NCI-H526 (cell line): ENCODE measurements around the gene RASSF4.

ENCODE experiments used
- DNase-seq, 2 experiments: peaks; one replicate each; lab custom pipeline; 2025; lab: John Stamatoyannopoulos, UW

RASSF4 gene

DNA sequence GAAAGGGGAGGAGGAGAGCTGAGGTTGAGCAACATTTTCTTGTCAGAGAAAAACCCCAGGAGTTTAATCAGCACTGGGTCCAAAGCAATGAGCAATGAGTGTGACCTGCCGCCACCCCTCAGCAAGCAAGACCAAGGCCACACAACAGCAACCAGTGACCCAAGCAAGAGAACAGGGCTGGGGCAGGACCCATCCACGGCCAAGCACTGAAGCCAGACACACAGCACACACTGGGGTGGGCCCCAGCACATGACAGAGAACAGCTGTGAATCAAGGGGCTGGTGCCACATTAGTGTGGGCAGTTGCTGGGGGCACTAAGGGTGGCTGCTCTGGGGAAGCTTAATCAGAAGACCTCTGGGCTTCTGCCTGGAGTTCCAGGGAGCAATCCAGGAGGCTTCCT lies 32.2 kb upstream of the RASSF4 start:
- no peak for DNase-seq

DNA sequence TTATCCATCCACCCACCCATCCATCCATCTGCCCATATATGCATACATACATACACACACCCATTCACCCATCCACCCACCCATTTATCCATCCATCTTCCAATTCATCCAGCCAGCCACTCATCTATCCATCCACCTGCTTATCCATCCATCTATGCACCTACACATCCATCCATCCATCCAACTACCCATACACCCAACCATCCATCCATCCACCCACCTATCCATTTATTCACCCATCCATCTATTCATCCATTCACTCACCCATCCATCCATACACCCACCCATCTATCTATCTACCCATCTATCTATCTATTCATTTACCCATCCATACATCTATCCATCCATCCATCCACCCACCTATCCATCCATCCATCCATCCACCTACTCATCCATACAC lies 31.1 kb upstream of the RASSF4 start:
- DNase-seq, result no peak

DNA sequence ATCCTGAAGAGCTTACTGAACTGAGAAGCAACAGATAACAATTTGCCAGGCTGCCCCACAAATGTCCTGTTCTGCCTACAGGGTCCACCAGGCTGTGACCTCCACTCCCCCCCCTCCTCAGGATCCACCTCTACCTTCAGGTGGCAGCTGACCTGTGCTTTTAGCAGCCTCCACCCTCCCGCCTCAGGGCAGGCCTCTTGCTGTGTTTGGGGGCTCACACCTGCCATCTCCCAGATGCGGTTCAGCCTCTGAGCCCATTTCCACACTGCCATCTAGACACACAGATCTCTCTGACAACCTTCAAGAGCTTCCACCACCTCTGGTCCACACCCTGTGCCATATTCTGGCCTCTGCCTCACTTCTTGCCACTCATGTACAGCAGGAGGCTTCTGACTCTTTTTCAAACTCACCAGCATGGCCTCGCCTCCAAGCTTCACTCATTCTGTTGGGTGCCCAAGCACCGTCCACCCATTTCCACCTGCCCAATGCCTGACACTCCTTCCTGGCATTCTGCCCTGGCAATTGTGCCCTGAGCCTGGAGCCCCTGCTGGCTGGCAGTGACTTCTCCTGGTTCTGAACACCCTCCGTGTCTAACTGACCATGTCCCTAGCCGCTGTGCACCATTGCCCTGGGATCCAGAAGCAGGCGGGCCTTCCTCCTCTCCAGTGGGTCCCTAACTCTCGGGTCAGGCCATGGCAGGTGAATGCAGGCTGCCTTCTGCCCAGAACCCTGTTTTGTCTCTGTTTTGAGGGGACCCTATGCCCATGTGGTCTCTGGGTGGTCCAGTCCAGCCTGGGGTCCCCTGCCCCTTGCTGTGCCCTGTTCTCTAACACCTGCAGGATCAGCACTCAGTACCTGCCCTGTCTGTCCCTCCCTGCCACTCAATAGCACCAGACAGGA lies 30.0 kb upstream of the RASSF4 start:
- no peak for DNase-seq

DNA sequence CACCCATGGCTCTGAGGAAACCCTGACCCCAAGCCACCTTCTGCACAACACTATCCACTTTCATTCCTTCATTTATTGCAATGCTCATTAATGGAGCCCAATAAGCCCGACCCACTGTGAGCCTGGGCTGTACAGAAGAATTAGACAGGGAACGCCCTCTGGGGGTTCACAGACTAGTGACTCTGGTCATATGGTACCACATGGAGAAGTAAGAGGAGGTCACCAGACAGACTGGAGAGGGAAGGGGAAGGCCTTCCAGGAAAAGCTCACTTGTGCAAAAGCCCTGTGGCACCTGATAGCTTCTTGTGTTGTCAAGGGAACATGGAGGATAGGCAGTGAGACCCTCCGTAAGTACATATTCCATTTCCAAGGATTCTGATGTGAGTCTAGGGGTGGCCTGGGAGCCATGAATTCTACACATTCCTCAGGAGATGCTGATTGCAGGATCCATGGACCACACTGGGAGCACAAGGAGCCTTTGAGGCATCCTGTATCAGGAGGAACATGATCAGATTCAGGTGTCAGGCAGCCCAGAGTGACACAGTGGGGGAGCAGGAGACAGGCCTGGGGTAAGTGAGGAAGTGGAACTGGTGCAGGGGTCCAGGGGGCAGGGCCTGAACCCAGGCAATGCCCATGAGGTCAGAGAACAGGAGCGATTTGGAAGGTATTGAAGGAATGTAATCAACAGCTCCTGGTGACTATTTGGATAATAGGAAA lies 28.5 kb upstream of the RASSF4 start:
- DNase-seq, result no peak

DNA sequence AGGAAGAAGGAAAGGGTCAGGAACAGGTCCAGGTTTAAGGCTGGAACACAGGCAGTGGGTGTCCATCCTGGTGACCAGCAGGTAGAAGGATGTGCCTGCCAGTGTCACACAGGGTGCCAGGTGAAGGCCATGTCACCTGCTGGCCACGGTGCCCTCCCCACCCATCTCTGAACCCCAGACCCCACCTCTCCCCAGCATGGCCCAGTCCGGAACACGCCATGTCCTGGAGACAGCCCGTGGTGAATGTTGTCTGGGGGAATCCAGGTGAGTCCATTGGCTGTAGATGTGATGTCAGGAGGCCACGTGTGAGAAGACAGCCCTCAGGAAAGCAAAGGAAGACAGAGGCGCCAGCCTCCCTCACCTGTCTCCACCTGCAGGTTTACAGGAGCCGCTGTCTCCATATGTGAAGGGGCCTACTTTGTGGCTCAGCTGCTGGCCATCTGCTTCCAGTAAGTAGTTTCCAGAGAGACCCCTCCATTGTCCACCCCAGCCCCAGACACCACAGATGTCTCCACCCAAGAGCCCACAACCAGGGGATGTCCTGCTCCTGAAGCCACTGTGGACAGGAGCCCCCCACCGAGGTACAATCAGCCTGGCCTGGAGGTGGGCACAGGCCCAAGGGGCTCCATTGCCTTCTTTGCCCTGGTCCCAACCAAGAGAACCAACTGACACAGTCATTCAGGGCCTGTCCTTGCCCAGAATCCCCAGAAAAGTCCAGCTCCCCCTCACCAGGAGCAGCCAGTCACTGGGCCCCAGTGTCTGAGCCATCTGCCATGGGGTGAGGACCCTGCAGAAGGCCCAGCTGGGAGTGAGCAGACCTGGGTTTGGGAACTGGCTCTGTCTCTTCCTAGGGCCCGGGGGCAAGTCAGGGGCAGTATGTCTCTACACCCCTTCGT lies 27.7 kb upstream of the RASSF4 start:
- DNase-seq, result no peak

DNA sequence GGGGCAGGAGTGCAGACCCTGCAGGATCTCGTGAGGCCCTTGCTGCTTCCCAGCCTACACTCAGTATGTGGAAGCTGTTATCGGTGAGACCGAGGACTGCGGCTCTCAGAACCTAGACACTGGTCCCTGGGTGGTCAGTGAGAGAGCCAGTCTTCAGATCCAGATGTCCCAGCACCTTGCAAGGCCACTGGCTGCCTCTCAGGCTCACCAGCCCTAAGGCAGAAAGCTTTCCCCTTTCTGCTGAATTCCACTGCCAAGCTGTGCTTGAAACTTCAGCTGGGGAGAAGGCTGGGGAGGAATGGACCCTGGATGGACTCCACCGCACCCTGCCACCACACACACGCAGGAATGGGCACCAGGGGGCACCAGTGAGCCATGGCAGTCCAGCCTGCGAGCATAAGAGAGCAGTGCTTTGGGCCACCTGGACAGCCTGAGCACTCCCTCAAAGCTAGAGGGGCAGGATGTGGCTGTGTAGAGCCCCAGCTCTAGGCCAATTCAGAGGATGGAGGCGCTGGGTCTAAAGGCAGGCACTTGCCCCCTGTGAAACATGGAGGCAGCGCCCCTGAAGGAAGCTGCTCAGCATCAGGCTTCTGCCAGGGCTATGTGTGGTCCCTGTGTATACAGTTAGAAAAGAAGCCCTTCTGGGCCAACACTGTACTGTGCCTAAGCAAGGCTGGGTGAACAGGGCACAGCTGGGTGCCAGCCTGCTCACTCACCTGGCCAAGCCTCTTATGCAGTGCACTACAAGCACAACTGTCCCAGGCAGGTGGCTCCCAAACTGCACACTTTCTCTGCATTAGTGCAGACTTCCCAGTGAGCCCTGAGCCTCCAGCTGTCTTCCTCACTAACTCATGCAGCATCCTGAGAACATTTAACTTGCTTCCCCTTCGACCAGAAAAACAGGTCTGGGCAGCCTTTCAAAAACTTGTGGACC lies 26.8 kb upstream of the RASSF4 start:
- peak; percentile 4 to 84 for DNase-seq

DNA sequence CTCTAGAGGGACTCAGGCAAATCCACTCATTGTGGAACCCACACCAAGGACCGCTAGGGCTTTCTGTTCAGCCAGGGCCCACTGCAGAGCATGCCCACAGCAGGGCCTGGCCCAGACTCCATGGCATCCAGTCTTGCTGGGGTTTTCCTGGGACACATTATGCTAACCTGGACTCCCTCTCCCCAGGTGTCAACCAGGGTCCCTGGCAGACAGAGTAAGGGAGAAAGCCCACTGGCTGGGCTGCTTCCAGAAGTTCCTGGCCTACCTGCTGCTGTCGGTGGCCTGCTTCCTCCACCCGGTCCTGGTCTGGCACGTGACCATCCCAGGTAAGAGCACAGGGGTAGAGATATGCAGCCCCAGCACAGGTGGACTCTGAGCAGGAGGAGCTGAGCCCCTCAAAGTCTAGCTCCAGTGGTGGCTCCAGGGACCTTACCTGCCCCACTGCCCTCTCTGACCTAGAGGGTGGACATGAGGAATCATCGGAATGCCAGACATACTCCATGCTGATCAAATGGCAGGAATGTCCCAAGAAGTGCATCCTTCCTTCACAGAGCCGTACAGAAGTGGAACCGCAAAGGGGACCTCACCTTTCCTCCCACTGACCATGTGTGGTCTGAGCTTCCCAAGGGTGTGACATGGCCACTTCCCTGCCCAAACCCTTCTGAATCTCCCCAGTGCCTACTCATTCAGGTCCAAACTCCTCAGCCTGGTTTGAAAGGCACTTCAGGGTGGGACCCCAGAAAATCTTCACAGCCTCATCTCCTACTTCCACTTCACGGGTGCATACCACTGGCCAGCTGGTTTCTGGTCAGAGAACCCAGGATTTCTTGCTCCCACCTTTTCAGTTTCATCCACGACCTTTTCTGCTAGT lies 25.9 kb upstream of the RASSF4 start:
- no peak for DNase-seq

DNA sequence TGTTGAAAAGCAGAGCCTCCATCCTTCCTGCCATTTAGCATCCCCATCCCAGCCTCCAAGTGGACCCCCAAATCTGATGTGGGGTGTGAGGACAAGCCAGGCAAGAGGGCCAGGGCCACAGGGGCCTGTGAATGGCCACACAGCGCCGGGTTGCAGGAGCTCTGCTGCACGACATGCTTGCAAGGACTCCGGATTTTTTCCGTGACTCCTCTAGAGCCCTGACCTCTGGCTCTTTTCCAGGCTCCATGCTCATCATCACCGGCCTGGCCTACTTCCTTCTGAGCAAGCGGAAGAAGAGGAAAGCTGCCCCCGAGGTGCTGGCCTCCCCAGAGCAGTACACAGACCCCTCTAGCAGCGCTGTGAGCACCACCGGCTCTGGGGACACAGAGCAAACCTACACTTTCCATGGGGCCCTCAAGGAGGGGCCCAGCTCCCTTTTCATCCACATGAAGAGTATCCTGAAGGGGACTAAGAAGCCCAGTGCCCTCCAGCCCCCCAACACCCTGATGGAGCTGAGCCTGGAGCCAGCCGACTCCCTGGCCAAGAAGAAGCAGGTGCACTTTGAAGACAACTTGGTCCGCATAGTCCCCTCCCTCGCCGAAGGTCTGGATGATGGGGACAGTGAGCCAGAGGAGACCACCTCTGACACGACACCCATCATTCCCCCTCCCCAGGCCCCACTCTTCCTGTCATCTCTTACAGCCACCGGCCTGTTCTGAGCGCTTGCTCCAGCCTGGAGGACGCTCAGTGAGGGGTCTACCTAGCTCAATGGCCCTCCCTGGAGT lies 25.0 kb upstream of the RASSF4 start:
- DNase-seq, result no peak

DNA sequence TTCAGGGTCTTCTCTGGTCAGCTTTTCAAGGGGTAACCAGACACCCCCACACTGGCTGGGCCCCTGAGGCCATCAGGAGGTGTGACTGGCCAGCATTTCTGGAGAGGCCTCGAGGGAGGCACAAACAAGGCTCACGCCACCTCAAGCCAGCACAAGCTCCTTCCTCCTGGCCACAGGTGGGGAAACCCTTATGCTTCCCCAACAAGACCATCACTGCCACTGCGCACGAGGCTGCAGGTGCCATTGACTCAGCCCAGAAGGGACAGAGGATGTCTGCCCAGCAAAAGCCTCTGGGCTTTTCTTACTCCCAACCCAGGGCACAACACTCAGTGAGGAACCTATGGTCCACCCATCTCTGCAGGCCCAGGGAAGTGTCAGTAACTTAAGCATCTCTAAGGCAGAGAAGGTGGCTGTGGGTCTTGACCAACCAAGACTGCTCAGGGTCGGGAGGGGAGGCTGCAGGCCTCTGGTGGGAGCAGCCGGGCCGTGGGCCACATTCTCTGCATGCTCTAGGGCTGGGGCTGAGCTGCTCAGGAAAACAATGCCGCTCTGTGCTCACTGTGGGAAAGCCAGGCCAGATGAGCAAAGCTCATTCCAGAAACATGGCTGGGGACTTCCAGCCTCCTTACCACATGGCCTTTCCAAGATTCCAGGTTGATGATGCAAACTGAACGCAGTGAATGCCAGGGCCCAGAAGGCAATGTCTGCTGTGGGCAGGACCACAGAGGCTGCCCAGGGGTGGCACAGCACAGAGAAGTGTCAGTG lies 24.2 kb upstream of the RASSF4 start:
- DNase-seq, result no peak

DNA sequence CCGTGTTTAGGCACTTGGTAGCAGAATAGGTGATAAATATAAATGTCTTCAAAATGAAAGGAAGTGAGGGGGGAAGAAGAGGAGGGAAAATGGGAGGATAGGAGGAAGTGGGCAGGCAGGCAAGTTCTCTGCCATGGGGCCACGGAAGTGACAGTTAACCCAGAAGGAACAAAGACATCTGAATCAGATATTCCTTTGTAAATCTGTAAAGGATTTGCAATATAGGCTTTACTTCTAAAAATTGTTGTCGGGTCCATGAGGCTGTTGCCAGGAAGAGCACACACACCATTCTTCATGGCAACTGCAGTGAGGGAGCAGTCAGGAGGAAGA lies 23.7 kb upstream of the RASSF4 start:
- no peak for DNase-seq

DNA sequence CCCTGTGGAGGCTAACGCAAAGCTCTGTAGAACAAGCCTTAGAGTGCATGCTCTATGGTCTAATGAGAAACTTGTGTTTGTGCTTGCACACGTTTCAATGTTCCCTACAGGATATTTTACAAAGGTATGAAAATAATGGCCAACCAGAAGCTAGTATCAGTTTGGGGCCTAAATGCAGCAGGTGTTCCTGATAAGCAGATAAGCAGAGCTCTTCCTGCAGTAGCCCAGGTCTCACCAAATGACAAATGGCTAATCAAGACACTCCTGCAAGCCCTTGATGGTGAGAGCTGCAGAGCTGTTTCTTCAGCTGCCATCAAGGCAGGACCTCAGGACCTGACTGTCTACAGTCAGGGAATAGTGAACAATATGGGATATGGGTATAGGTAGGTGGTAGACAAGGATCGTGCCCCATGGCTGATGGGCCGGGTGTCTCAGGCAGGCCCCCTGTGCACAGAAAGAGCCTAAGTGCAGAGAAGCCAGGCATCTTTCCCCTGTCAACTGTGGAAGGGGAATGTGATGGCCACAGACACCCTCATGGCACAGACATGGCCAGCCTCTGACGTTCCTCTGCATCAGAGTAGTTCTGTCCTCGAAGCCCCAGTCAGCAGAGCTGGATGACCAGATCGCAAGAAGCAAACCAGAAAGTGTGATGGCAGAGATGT lies 23.2 kb upstream of the RASSF4 start:
- no peak for DNase-seq

DNA sequence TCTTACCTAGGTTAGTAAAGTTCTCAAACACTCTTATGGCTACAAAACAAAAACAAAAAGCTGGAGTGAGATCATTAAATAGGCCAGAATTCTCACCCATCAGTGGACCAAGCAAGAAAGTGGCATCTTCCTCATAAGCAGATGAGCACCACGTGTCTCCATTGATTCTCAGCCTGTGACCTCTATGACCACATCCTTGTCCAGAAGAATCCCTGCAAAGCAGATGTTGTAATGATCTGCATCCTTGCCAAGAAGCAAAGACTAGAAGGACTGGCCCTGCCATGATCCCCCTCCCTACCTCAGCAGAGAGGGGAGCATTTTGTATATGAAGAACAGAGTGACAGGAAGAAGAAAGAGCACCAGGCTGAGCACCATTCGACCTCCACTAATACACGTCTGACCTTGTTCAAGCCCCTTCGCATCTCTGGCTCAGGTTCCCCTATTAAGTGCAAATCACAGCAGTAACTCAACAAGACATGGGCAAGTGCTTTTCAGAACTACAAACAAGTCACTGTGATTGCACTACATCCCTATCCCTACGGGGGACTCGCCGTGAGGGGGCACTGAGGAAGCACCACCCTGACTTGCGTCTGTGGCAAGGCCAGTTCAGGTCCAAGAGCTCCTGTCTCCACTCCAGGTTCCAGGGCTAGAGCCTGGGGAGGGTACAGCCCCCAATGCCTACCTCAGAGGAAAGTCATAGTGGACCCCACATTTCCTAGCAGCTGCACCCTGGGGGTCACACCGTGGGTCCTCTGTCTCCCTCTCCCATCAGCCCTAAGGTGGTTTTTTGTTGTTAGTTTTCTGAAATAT lies 22.2 kb upstream of the RASSF4 start:
- DNase-seq, result no peak

DNA sequence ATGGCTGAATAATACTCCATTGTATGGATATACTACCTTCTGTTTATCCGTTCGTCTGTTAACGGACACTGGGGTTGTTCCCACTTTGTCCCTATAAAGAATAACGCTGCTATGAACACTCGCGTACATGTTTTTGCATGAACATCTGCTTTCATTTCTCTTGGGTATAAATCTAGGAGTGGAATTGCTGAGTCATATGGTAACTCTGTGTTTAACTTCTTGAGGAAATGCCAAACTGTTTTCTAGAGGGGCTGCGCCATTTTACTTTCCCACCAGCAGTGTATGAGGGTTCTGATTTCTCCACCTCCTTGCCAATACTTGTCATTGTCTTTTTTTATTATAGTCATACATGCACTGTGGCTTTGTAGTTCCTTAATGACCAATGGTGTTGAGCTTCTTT lies 20.6 kb upstream of the RASSF4 start:
- DNase-seq, result no peak

DNA sequence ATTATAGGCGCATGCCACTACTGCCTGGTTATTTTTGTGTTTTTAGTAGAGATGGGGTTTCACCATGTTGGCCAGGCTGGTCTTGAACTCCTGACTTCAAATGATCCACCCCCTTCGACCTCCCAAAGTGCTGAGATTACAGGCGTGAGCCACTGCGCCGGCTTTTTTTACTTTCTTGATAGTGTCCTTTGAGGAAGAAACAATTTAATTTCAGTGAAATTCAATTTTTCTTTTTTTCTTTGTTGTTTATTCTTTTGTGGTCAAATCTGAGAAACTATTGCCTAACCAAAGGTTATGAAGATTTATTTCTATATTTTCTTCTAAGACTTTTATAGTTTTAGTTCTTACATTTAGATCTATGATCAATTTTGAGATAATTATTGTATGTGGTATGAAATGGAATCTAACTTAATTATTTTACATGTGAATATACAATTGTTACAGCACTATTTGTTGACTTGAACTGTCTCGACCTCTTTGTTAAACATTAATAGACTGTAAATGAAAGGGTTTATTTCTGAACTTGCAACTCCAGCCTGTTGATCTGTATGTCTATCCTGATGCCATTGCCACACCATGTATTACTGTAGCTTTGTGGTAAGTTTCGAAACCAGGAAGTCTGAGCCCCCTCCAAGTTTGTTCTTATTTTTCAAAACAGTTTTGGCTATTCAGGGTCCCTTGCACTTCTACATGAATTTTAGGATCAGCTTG lies 19.8 kb upstream of the RASSF4 start:
- no peak for DNase-seq

DNA sequence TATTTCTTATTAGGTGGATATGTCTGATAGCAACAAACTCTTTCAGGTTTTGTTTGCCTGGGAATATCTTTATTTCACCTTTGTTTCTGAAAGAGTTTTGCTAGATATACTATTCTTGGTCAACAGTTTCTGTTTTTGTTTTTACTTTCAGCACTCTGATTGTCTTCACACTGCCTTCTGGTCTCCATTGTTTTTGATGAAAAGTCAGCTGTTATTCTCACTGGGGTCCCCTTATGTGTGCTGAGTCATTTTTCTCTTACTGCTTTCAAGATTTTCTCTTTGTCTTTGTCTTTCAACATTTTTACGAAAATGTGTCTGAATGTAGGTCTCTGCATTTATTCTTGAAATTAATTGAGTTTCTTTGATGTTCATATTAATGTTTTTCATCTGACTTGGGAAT lies 15.2 kb upstream of the RASSF4 start:
- DNase-seq, result no peak

DNA sequence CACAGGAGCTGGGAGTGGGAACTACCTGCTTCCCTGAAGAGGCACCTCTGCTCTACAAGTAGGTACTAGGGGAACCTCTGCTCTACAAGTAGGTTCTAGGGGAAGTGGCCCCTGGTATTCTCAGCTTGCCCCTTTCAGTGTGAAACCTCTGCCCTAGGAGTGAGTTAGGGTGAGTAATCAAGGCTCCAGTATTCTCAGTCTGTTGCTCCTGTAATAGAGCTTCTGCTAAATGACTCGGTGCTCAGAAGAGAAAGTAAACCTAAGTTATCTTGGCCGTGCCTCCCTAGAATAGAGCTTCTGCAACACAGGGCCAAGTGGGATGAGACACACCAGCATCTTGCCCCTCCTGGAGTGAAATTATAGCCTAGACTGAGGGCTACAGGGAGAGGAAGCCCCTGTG lies 13.4 kb upstream of the RASSF4 start:
- no peak for DNase-seq
